HEK293 (cell line): Measurements from ENCODE around the gene B4GALT3.

ENCODE experiments used
- BCL11B ChIP-seq: fragments of 450-650 bp; formaldehyde crosslinking; IDR thresholded peaks from 2 replicates; pipeline ENCODE4 v1.5.1; 2016; ENCODE audit warnings: low read depth, missing biosample characterization, missing genetic modification characterization
- HOXC10 ChIP-seq: sonication (generic); formaldehyde crosslinking; IDR thresholded peaks from 2 replicates; pipeline ENCODE4 v1.8.1; 2023; ENCODE audit warnings: mild to moderate bottlenecking, missing genetic modification reagents
- KLF8 ChIP-seq: fragments of 450-650 bp; formaldehyde crosslinking; IDR thresholded peaks from 2 replicates; pipeline ENCODE4 v1.5.1; 2016; ENCODE audit warnings: missing biosample characterization, missing genetic modification characterization
- ZNF121 ChIP-seq: fragments of 450-650 bp; formaldehyde crosslinking; IDR thresholded peaks from 2 replicates; pipeline ENCODE4 v1.5.1; 2016; ENCODE audit warnings: missing biosample characterization, missing genetic modification characterization
- ZNF19 ChIP-seq: fragments of 450-650 bp; formaldehyde crosslinking; IDR thresholded peaks from 2 replicates; pipeline ENCODE4; 2016; ENCODE audit warnings: missing biosample characterization, missing genetic modification characterization, low read depth
- ZNF2 ChIP-seq: fragments of 450-650 bp; formaldehyde crosslinking; IDR thresholded peaks from 2 replicates; pipeline ENCODE4 v1.5.1; 2016; ENCODE audit warnings: missing biosample characterization, missing genetic modification characterization
- ZNF202 ChIP-seq: fragments of 450-650 bp; formaldehyde crosslinking; IDR thresholded peaks from 2 replicates; pipeline ENCODE4 v1.5.1; 2016; ENCODE audit warnings: missing biosample characterization, missing genetic modification characterization, borderline replicate concordance
- ZNF239 ChIP-seq: fragments of 450-650 bp; formaldehyde crosslinking; IDR thresholded peaks from 2 replicates; pipeline ENCODE4 v1.5.1; 2016; ENCODE audit warnings: missing biosample characterization, missing genetic modification characterization
- ZNF335 ChIP-seq: fragments of 450-650 bp; formaldehyde crosslinking; conservative IDR thresholded peaks from 2 replicates; pipeline ENCODE4 v1.5.1; 2016; ENCODE audit warnings: missing biosample characterization, missing genetic modification characterization
- ZNF37A ChIP-seq: fragments of 450-650 bp; IDR thresholded peaks from 2 replicates; pipeline ENCODE4 v1.5.1; 2018; ENCODE audit warnings: missing biosample characterization, missing genetic modification characterization
- ZNF391 ChIP-seq: fragments of 450-650 bp; formaldehyde crosslinking; IDR thresholded peaks from 2 replicates; pipeline ENCODE4 v1.5.1; 2016; ENCODE audit warnings: low read depth, missing biosample characterization, missing genetic modification characterization, borderline replicate concordance
- ZNF416 ChIP-seq: fragments of 450-650 bp; formaldehyde crosslinking; IDR thresholded peaks from 2 replicates; pipeline ENCODE4 v1.5.1; 2016; ENCODE audit warnings: missing biosample characterization, missing genetic modification characterization
- ZNF433 ChIP-seq: fragments of 450-650 bp; formaldehyde crosslinking; IDR thresholded peaks from 2 replicates; pipeline ENCODE4 v1.5.1; 2016; ENCODE audit warnings: missing biosample characterization, missing genetic modification characterization, low read depth
- ZNF48 ChIP-seq: fragments of 450-650 bp; formaldehyde crosslinking; IDR thresholded peaks from 2 replicates; pipeline ENCODE4 v1.5.1; 2016; ENCODE audit warnings: missing biosample characterization, missing genetic modification characterization
- ZNF501 ChIP-seq: fragments of 450-650 bp; formaldehyde crosslinking; IDR thresholded peaks from 2 replicates; pipeline ENCODE4 v1.5.1; 2016; ENCODE audit warnings: missing biosample characterization, missing genetic modification characterization
- ZNF521 ChIP-seq: fragments of 450-650 bp; formaldehyde crosslinking; IDR thresholded peaks from 2 replicates; pipeline ENCODE4 v1.5.1; 2017; ENCODE audit warnings: missing biosample characterization, mild to moderate bottlenecking, missing genetic modification characterization
- ZNF544 ChIP-seq: fragments of 450-650 bp; formaldehyde crosslinking; IDR thresholded peaks from 2 replicates; pipeline ENCODE4 v1.5.0; 2017; ENCODE audit warnings: missing biosample characterization, missing genetic modification characterization
- ZNF623 ChIP-seq: fragments of 450-650 bp; formaldehyde crosslinking; IDR thresholded peaks from 2 replicates; pipeline ENCODE4 v1.5.1; 2016; ENCODE audit warnings: missing biosample characterization, missing genetic modification characterization
- ZNF660 ChIP-seq: fragments of 450-650 bp; IDR thresholded peaks from 2 replicates; pipeline ENCODE4 v1.5.1; 2018; ENCODE audit warnings: missing biosample characterization, mild to moderate bottlenecking, missing genetic modification characterization
- ZNF707 ChIP-seq: fragments of 450-650 bp; formaldehyde crosslinking; IDR thresholded peaks from 2 replicates; pipeline ENCODE4 v1.5.1; 2016; ENCODE audit warnings: missing biosample characterization, missing genetic modification characterization
- ZSCAN16 ChIP-seq: fragments of 450-650 bp; formaldehyde crosslinking; IDR thresholded peaks from 2 replicates; pipeline ENCODE4 v1.5.1; 2016; ENCODE audit warnings: missing biosample characterization, missing genetic modification characterization
- ZSCAN23 ChIP-seq: fragments of 450-650 bp; formaldehyde crosslinking; IDR thresholded peaks from 2 replicates; pipeline ENCODE4 v1.5.1; 2016; ENCODE audit warnings: missing biosample characterization, missing genetic modification characterization
- ZSCAN30 ChIP-seq: fragments of 450-650 bp; IDR thresholded peaks from 2 replicates; pipeline ENCODE4 v1.5.1; 2018; ENCODE audit warnings: missing biosample characterization, mild to moderate bottlenecking, missing genetic modification characterization, moderate library complexity
- ZXDB ChIP-seq: fragments of 450-650 bp; formaldehyde crosslinking; IDR thresholded peaks from 2 replicates; pipeline ENCODE4 v1.5.1; 2016; ENCODE audit warnings: missing biosample characterization, missing genetic modification characterization
- TF ChIP-seq, protein P1 (sequence below): fragments of 450-650 bp; formaldehyde crosslinking; IDR thresholded peaks from 2 replicates; pipeline ENCODE4 v1.5.1; 2016; ENCODE audit warnings: missing biosample characterization, missing genetic modification characterization
- TF ChIP-seq, protein P2 (sequence below): fragments of 450-650 bp; formaldehyde crosslinking; IDR thresholded peaks from 2 replicates; pipeline ENCODE4 v1.5.1; 2016; ENCODE audit warnings: missing biosample characterization, missing genetic modification characterization
- TF ChIP-seq, protein P3 (sequence below): fragments of 450-650 bp; formaldehyde crosslinking; IDR thresholded peaks from 2 replicates; pipeline ENCODE4 v1.5.1; 2016; ENCODE audit warnings: missing biosample characterization, missing genetic modification characterization, low read depth
- TF ChIP-seq, protein P4 (sequence below): fragments of 450-650 bp; formaldehyde crosslinking; IDR thresholded peaks from 2 replicates; pipeline ENCODE4 v1.5.1; 2016; ENCODE audit warnings: missing biosample characterization, missing genetic modification characterization
- TF ChIP-seq, protein P5 (sequence below): fragments of 450-650 bp; formaldehyde crosslinking; IDR thresholded peaks from 2 replicates; pipeline ENCODE4 v1.5.1; 2017; ENCODE audit warnings: missing biosample characterization, missing genetic modification characterization
- TF ChIP-seq, protein P6 (sequence below): fragments of 450-650 bp; formaldehyde crosslinking; IDR thresholded peaks from 2 replicates; pipeline ENCODE4 v1.5.1; 2017; ENCODE audit warnings: missing biosample characterization, missing genetic modification characterization
- TF ChIP-seq, protein P7 (sequence below): fragments of 450-650 bp; formaldehyde crosslinking; IDR thresholded peaks from 2 replicates; pipeline ENCODE4 v1.5.1; 2016; ENCODE audit warnings: missing biosample characterization, missing genetic modification characterization

The B4GALT3 gene

DNA sequence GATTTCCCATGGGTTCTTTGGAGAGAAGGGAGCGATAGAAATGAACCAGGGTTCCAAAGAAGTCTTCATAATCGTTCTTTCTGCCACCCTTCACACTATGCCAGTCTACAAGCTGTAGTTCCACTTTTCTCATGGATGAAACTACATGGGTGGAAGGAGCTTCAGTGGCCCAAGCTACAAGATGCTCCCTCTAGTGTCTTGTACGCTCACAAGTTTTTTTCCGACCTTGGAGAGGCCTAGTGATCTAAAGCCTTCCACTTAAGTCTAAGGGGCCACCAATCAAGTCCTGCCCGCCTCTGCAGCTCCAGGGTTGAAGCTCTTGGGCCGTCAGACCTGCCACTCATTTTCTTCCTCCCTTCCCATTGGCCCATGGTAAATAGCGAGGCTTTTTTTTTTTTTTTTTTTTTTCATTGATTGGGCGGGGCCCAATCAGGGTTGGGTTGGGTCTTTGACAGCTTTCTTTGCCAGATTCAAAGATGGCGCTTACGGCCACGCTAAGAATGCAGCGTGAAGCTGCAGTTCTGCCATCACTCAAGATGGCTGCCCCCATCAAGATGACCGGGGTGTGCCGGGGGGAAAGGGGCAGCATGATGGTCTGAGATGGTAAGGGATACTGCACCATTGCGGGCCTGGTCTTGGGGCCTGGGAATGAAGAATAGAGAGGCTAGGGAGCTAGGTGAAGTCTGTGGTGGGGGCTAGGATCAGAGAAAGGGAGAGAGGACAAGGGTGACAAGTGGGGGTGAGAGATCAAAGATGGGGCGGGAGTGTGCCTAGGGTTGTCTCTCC is 48.4 kb upstream of the B4GALT3 start, which contains the start of gene TOMM40L (continued):
- TF ChIP-seq, protein P1, sequence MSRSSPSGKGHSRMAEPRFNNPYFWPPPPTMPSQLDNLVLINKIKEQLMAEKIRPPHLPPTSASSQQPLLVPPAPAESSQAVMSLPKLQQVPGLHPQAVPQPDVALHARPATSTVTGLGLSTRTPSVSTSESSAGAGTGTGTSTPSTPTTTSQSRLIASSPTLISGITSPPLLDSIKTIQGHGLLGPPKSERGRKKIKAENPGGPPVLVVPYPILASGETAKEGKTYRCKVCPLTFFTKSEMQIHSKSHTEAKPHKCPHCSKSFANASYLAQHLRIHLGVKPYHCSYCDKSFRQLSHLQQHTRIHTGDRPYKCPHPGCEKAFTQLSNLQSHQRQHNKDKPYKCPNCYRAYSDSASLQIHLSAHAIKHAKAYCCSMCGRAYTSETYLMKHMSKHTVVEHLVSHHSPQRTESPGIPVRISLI (tag by site-specific recombination) = peak; percentile 100
- TF ChIP-seq ZSCAN23 (tag by site-specific recombination) = 0 out of 2 replicates have a peak, but pooled peaks have one; percentile 54
- TF ChIP-seq, protein P2, sequence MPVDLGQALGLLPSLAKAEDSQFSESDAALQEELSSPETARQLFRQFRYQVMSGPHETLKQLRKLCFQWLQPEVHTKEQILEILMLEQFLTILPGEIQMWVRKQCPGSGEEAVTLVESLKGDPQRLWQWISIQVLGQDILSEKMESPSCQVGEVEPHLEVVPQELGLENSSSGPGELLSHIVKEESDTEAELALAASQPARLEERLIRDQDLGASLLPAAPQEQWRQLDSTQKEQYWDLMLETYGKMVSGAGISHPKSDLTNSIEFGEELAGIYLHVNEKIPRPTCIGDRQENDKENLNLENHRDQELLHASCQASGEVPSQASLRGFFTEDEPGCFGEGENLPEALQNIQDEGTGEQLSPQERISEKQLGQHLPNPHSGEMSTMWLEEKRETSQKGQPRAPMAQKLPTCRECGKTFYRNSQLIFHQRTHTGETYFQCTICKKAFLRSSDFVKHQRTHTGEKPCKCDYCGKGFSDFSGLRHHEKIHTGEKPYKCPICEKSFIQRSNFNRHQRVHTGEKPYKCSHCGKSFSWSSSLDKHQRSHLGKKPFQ (tag by site-specific recombination) = no peak
- TF ChIP-seq ZNF416 (tag by site-specific recombination) = no peak
- no peak for TF ChIP-seq ZSCAN16 (tag by site-specific recombination)
- peak; percentile 88 for TF ChIP-seq KLF8 (tag by site-specific recombination)
- no peak for TF ChIP-seq ZNF707 (tag by site-specific recombination)
- TF ChIP-seq BCL11B = peak; percentile 72; the same call in 1 of the 2 replicates
- peak; percentile 85 for TF ChIP-seq ZXDB (tag by site-specific recombination)
- TF ChIP-seq ZNF391 = peak; percentile 24; the same call in 1 of the 2 replicates
- TF ChIP-seq ZNF37A (tag by site-specific recombination) = no peak
- TF ChIP-seq ZNF19 (tag by site-specific recombination) = no peak
- TF ChIP-seq, protein P3, sequence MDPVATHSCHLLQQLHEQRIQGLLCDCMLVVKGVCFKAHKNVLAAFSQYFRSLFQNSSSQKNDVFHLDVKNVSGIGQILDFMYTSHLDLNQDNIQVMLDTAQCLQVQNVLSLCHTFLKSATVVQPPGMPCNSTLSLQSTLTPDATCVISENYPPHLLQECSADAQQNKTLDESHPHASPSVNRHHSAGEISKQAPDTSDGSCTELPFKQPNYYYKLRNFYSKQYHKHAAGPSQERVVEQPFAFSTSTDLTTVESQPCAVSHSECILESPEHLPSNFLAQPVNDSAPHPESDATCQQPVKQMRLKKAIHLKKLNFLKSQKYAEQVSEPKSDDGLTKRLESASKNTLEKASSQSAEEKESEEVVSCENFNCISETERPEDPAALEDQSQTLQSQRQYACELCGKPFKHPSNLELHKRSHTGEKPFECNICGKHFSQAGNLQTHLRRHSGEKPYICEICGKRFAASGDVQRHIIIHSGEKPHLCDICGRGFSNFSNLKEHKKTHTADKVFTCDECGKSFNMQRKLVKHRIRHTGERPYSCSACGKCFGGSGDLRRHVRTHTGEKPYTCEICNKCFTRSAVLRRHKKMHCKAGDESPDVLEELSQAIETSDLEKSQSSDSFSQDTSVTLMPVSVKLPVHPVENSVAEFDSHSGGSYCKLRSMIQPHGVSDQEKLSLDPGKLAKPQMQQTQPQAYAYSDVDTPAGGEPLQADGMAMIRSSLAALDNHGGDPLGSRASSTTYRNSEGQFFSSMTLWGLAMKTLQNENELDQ (tag by site-specific recombination) = no peak
- TF ChIP-seq HOXC10 = no peak
- no peak for TF ChIP-seq ZNF239
- TF ChIP-seq, protein P4, sequence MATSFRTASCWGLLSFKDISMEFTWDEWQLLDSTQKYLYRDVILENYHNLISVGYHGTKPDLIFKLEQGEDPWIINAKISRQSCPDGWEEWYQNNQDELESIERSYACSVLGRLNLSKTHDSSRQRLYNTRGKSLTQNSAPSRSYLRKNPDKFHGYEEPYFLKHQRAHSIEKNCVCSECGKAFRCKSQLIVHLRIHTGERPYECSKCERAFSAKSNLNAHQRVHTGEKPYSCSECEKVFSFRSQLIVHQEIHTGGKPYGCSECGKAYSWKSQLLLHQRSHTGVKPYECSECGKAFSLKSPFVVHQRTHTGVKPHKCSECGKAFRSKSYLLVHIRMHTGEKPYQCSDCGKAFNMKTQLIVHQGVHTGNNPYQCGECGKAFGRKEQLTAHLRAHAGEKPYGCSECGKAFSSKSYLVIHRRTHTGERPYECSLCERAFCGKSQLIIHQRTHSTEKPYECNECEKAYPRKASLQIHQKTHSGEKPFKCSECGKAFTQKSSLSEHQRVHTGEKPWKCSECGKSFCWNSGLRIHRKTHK (tag by site-specific recombination) = no peak
- 0 out of 2 replicates have a peak, but pooled peaks have one; percentile 72 for TF ChIP-seq ZNF501 (tag by site-specific recombination)
- TF ChIP-seq ZNF544 (tag by site-specific recombination) = no peak
- no peak for TF ChIP-seq ZNF433 (tag by site-specific recombination)
- TF ChIP-seq ZNF2 (tag by site-specific recombination) = peak; percentile 69; the same call in 1 of the 2 replicates
- TF ChIP-seq ZSCAN30 (tag by site-specific recombination) = peak; percentile 10; the same call in 1 of the 2 replicates
- TF ChIP-seq ZNF623 (tag by site-specific recombination) = no peak
- TF ChIP-seq ZNF48 (tag by site-specific recombination) = no peak
- TF ChIP-seq, protein P5, sequence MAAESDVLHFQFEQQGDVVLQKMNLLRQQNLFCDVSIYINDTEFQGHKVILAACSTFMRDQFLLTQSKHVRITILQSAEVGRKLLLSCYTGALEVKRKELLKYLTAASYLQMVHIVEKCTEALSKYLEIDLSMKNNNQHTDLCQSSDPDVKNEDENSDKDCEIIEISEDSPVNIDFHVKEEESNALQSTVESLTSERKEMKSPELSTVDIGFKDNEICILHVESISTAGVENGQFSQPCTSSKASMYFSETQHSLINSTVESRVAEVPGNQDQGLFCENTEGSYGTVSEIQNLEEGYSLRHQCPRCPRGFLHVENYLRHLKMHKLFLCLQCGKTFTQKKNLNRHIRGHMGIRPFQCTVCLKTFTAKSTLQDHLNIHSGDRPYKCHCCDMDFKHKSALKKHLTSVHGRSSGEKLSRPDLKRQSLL (tag by site-specific recombination) = no peak
- TF ChIP-seq ZNF521 (tag by site-specific recombination) = no peak
- TF ChIP-seq, protein P6, sequence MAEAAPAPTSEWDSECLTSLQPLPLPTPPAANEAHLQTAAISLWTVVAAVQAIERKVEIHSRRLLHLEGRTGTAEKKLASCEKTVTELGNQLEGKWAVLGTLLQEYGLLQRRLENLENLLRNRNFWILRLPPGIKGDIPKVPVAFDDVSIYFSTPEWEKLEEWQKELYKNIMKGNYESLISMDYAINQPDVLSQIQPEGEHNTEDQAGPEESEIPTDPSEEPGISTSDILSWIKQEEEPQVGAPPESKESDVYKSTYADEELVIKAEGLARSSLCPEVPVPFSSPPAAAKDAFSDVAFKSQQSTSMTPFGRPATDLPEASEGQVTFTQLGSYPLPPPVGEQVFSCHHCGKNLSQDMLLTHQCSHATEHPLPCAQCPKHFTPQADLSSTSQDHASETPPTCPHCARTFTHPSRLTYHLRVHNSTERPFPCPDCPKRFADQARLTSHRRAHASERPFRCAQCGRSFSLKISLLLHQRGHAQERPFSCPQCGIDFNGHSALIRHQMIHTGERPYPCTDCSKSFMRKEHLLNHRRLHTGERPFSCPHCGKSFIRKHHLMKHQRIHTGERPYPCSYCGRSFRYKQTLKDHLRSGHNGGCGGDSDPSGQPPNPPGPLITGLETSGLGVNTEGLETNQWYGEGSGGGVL = peak; percentile 74
- no peak for TF ChIP-seq ZNF121 (tag by site-specific recombination)
- TF ChIP-seq, protein P7, sequence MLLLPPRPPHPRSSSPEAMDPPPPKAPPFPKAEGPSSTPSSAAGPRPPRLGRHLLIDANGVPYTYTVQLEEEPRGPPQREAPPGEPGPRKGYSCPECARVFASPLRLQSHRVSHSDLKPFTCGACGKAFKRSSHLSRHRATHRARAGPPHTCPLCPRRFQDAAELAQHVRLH (tag by site-specific recombination) = no peak
- no peak for TF ChIP-seq ZNF202 (tag by site-specific recombination)
- peak; percentile 100 for TF ChIP-seq ZNF335 (tag by site-specific recombination)
- peak; percentile 78; the same call in 1 of the 2 replicates for TF ChIP-seq ZNF660
